Measurements from ENCODE around the gene TLE3.

Gene TLE3

GRCh38 chr15:70142322-70143191 is 44.8 kb upstream of the TLE3 start:
- no peak overlapping the region for H3K4me3 ChIP-seq (ENCODE audit: low read depth, low read length)
- no peaks in the 10 kb centered on the region for H3K9me3 ChIP-seq (ENCODE audit: severe bottlenecking)
- H3K36me3 ChIP-seq, result no peaks in the 10 kb centered on the region
- no peaks in the 10 kb centered on the region for H3K27me3 ChIP-seq (ENCODE audit: insufficient read depth, low read depth, severe bottlenecking)
- no peak for DNase-seq
- TF ChIP-seq CTCF (IDR thresholded peaks at IDR 0.05; ENCODE audit: low read depth, low read length), result no peak
- H3K27ac ChIP-seq, result no peak overlapping the region

- no peaks in the 10 kb centered on the region for H3K9me3 ChIP-seq (ENCODE audit: severe bottlenecking)
- no peak overlapping the region for H3K4me3 ChIP-seq (ENCODE audit: low read depth, low read length)
- H3K27me3 ChIP-seq (ENCODE audit: insufficient read depth, low read depth, severe bottlenecking), result no peaks in the 10 kb centered on the region
- no peak for TF ChIP-seq CTCF (IDR thresholded peaks at IDR 0.05; ENCODE audit: low read depth, low read length)
- no peaks in the 10 kb centered on the region for H3K36me3 ChIP-seq
- H3K27ac ChIP-seq, result no peak overlapping the region
- no peak for DNase-seq
These were observed 44.3 kb upstream of the TLE3 start for GRCh38 chr15:70142072-70142321.

GRCh38 chr15:70141376-70142071 is 43.8 kb upstream of the TLE3 start:
- no peak overlapping the region for H3K4me3 ChIP-seq (ENCODE audit: low read depth, low read length)
- no peak overlapping the region for H3K27ac ChIP-seq
- H3K9me3 ChIP-seq (ENCODE audit: severe bottlenecking), result no peaks in the 10 kb centered on the region
- no peak for TF ChIP-seq CTCF (IDR thresholded peaks at IDR 0.05; ENCODE audit: low read depth, low read length)
- DNase-seq, result no peak
- no peaks in the 10 kb centered on the region for H3K27me3 ChIP-seq (ENCODE audit: insufficient read depth, low read depth, severe bottlenecking)
- no peaks in the 10 kb centered on the region for H3K36me3 ChIP-seq

- DNase-seq, result no peak
- Histone ChIP-seq H3K27me3 (ENCODE audit: insufficient read depth, low read depth, severe bottlenecking) (no peaks in the 10 kb centered on the region), H3K36me3 (no peaks in the 10 kb centered on the region), H3K9me3 (ENCODE audit: severe bottlenecking) (no peaks in the 10 kb centered on the region), H3K4me3 (ENCODE audit: low read depth, low read length) (no peak overlapping the region), H3K27ac (no peak overlapping the region)
- no peak for TF ChIP-seq CTCF (IDR thresholded peaks at IDR 0.05; ENCODE audit: low read depth, low read length)
These were observed 43.0 kb upstream of the TLE3 start for GRCh38 chr15:70140543-70141375.

- Histone ChIP-seq H3K36me3 (no peaks in the 10 kb centered on the region), H3K27me3 (ENCODE audit: insufficient read depth, low read depth, severe bottlenecking) (no peaks in the 10 kb centered on the region), H3K4me3 (ENCODE audit: low read depth, low read length) (no peak overlapping the region), H3K27ac (no peak overlapping the region), H3K9me3 (ENCODE audit: severe bottlenecking) (no peaks in the 10 kb centered on the region)
- no peak for DNase-seq
- TF ChIP-seq CTCF (IDR thresholded peaks at IDR 0.05; ENCODE audit: low read depth, low read length), result no peak
These were observed 42.4 kb upstream of the TLE3 start for GRCh38 chr15:70140025-70140542.
